B cell (primary cell): ENCODE measurements around the gene TLK2. TPM values are rescaled to one million over a fixed set of nuclear protein-coding genes. Genes with fewer than 3 reads are reported as not detected.

Source experiments
- ATAC-seq: fragments of 200-7000 bp; cut with Tn5 transposase; one replicate; pipeline ENCODE4 v1.10.0; 2021; ENCODE audit warnings: low read depth, mild to moderate bottlenecking, moderate number of reproducible peaks, moderate library complexity
- CTCF ChIA-PET: fragments of 350-600 bp; sonication (Branson Sonifier 250); formaldehyde crosslinking; loops from one replicate; lab custom pipeline; 2021; ENCODE audit warnings: antibody characterized with exemption, inconsistent platforms; lab: Charles Lee
- POLR2A ChIA-PET: fragments of 350-600 bp; sonication (Branson Sonifier 250); formaldehyde crosslinking; loops from one replicate; lab custom pipeline; 2021; ENCODE audit warnings: antibody characterized with exemption; lab: Charles Lee
- DNase-seq: peaks from one replicate; pipeline ENCODE4 v3.0.0; 2013
- H2AFZ ChIP-seq: 2 replicates; pipeline ENCODE4 v1.6.1; 2012; ENCODE audit warnings: mild to moderate bottlenecking, low read depth, low read length; ENCODE audit not compliant: insufficient read depth, poor library complexity, severe bottlenecking
- H3K27ac ChIP-seq, 2 donors: 1 replicate in 1 of 2; 2 replicates in 1 of 2; pipeline ENCODE4 v1.5.1; 2012 to 2013; ENCODE audit warnings: low read length in 2 of 2, mild to moderate bottlenecking in 2 of 2, moderate library complexity in 1 of 2
- H3K27me3 ChIP-seq, 4 experiments: fragments of 200-600 bp in 1 of 4; sonication (generic) in 1 of 4; replicated peaks in 1 of 4; 1 replicate in 2 of 4; 2 replicates in 2 of 4; pipeline versions ENCODE4 v1.6.1 to v1.7.0; 2013 to 2016; ENCODE audit warnings: low read length in 3 of 4, mild to moderate bottlenecking in 2 of 4, mixed read lengths in 1 of 4, moderate library complexity in 1 of 4; ENCODE audit not compliant: insufficient read depth in 4 of 4, control insufficient read depth in 3 of 4; ENCODE audit errors: control extremely low read depth in 1 of 4
- H3K36me3 ChIP-seq, 2 experiments: replicated peaks in 1 of 2; 1 replicate in 1 of 2; 2 replicates in 1 of 2; pipeline versions ENCODE4 v1.6.1 to v1.7.1; 2013; ENCODE audit warnings: low read length in 1 of 2; ENCODE audit not compliant: insufficient read depth in 2 of 2, control insufficient read depth in 1 of 2; ENCODE audit errors: control extremely low read depth in 1 of 2, extremely low read depth in 1 of 2
- H3K4me1 ChIP-seq, 2 donors: fragments of 200-600 bp in 1 of 2; sonication (generic) in 1 of 2; 1 replicate in 1 of 2; 2 replicates in 1 of 2; pipeline versions ENCODE4 v1.5.1 to v1.6.1; 2013 to 2017; ENCODE audit warnings: low read length in 2 of 2; ENCODE audit not compliant: control insufficient read depth in 2 of 2, insufficient read depth in 2 of 2
- H3K4me2 ChIP-seq: replicated peaks from 2 replicates; pipeline ENCODE3; 2012; ENCODE audit warnings: mild to moderate bottlenecking, low read depth, low read length; ENCODE audit not compliant: poor library complexity, severe bottlenecking
- H3K4me3 ChIP-seq, 5 experiments: fragments of 200-600 bp in 1 of 5; sonication (generic) in 1 of 5; 1 replicate in 3 of 5; 2 replicates in 2 of 5; pipeline versions ENCODE4 v1.5.1 to v1.7.0; 2011 to 2016; ENCODE audit warnings: low read length in 4 of 5, mild to moderate bottlenecking in 4 of 5, low read depth in 2 of 5, control low read depth in 1 of 5, moderate library complexity in 1 of 5; ENCODE audit not compliant: insufficient read depth in 1 of 5; ENCODE audit errors: control extremely low read depth in 1 of 5, extremely low read depth in 1 of 5
- H3K79me2 ChIP-seq: fragments of 200-600 bp; sonication (generic); one replicate; pipeline ENCODE4 v1.6.0; 2016; ENCODE audit warnings: low read length; ENCODE audit not compliant: control insufficient read depth, insufficient read depth
- H3K9ac ChIP-seq: fragments of 200-600 bp; sonication (generic); 2 replicates; pipeline ENCODE4 v1.6.1; 2017; ENCODE audit warnings: mild to moderate bottlenecking, low read length, moderate library complexity
- H3K9me3 ChIP-seq, 3 donors: one replicate each; pipeline versions ENCODE4 v1.6.1 to v1.7.1; 2013; ENCODE audit warnings: low read length in 2 of 3; ENCODE audit not compliant: control insufficient read depth in 2 of 3, insufficient read depth in 1 of 3; ENCODE audit errors: control extremely low read depth in 1 of 3
- H4K20me1 ChIP-seq: 2 replicates; pipeline ENCODE4 v1.6.0; 2012; ENCODE audit warnings: mild to moderate bottlenecking, low read length; ENCODE audit not compliant: insufficient read depth, control insufficient read depth, poor library complexity, severe bottlenecking
- H3K27ac Mint-ChIP-seq: one replicate; pipeline ENCODE4 v1.8.0; 2021; ENCODE audit warnings: mixed read lengths
- H3K27me3 Mint-ChIP-seq: one replicate; pipeline ENCODE4 v1.8.0; 2021; ENCODE audit warnings: mixed read lengths
- H3K4me1 Mint-ChIP-seq: one replicate; pipeline ENCODE4 v1.8.0; 2021; ENCODE audit warnings: mixed read lengths
- H3K4me3 Mint-ChIP-seq: one replicate; pipeline ENCODE4 v1.8.0; 2021; ENCODE audit warnings: mixed read lengths
- H3K9me3 Mint-ChIP-seq: one replicate; pipeline ENCODE4 v1.8.0; 2022; ENCODE audit warnings: mixed read lengths; ENCODE audit not compliant: insufficient read depth
- CTCF ChIP-seq: fragments of 200-600 bp; IDR thresholded peaks from one replicate; pipeline ENCODE4 v1.8.0; 2022; ENCODE audit warnings: antibody characterized with exemption, mild to moderate bottlenecking
- EZH2 ChIP-seq: IDR thresholded peaks from 2 replicates; pipeline ENCODE4 v1.6.1; 2012; ENCODE audit warnings: borderline replicate concordance, low read depth, mild to moderate bottlenecking, moderate library complexity, low read length; ENCODE audit not compliant: insufficient read depth, poor library complexity, severe bottlenecking
- WGBS: methylation state at CpG from one replicate; pipeline ENCODE4 v1.1.5; 2013; ENCODE audit warnings: missing lambda C conversion rate; ENCODE audit not compliant: insufficient coverage; 5-methylcytosine and 5-hydroxymethylcytosine counted together
- intact Hi-C: fragments of 100-400 bp; cut with micrococcal nuclease; formaldehyde crosslinking; loops from one replicate; pipeline ENCODE4 v1.10.0; 2022
- polyA plus RNA-seq: library from polyadenylated mRNA; depleted of rRNA; stranded (reverse); fragments of >200 nt; gene quantifications from 2 replicates; pipeline ENCODE4 v1.2.3, GENCODE V29; 2012
- total RNA-seq, 2 donors: library from RNA; stranded (reverse); fragments of 120-200 nt in 1 of 2; gene quantifications; 1 replicate in 1 of 2; 2 replicates in 1 of 2; pipeline versions ENCODE4 v1.2.3 to v1.2.4, GENCODE V29; 2013 to 2022

Gene TLK2
- total and polyA plus RNA-seq, 2 donors (not counting 1 experiment from before 2014, with no cell fraction given) = 36.3 to 75.3 TPM

- H3K4me1 Mint-ChIP-seq = peaks cover 14% of the 10 kb centered on the region
- Histone ChIP-seq H3K27me3 (peaks cover 0 to 34% (median 7%) of the 10 kb centered on the region in 4 experiments), H3K4me1 (peaks cover 16 to 18% of the 10 kb centered on the region in 2 donors), H4K20me1 (no peaks in the 10 kb centered on the region), H3K9ac (peak overlapping the region; percentile 50), H3K4me2 (peak overlapping the region; percentile 86), H3K79me2 (no peaks in the 10 kb centered on the region), H3K27ac (no peak overlapping the region), H2AFZ (peak overlapping the region; percentile 54), H3K9me3 (no peaks in the 10 kb centered on the region), H3K36me3 (no peaks in the 10 kb centered on the region), H3K4me3 (peak overlapping the region in 3 of 5 experiments; percentile 37 to 51 (median 42))
- POLR2A ChIA-PET = no interaction called here
- TF ChIP-seq CTCF (no peak), EZH2 (no peak)
- intact Hi-C loops = no loop called here
- no peaks in the 10 kb centered on the region for H3K9me3 Mint-ChIP-seq
- peak overlapping the region; percentile 80 for H3K4me3 Mint-ChIP-seq
- WGBS = 2% methylated on average over 50 of the region's 61 CpGs
- CTCF ChIA-PET = no interaction called here
- no peak for DNase-seq
- H3K27me3 Mint-ChIP-seq = peaks cover 26% of the 10 kb centered on the region
- no peak for ATAC-seq
- no peak overlapping the region for H3K27ac Mint-ChIP-seq
These were observed 149.4 kb downstream of the TLK2 start for GRCh38 chr17:62627904-62628633.

- CTCF ChIA-PET = no interaction called here
- Mint-ChIP-seq H3K9me3 (no peaks in the 10 kb centered on the region), H3K27me3 (peaks cover 26% of the 10 kb centered on the region), H3K4me3 (peak overlapping the region; percentile 80), H3K4me1 (peaks cover 14% of the 10 kb centered on the region), H3K27ac (no peak overlapping the region)
- Histone ChIP-seq H3K9me3 (no peaks in the 10 kb centered on the region), H3K4me3 (no peak overlapping the region), H3K79me2 (no peaks in the 10 kb centered on the region), H2AFZ (no peak overlapping the region), H3K27ac (no peak overlapping the region), H3K9ac (no peak overlapping the region), H3K27me3 (peaks cover 0 to 34% (median 7%) of the 10 kb centered on the region in 4 experiments), H4K20me1 (no peaks in the 10 kb centered on the region), H3K4me2 (peak overlapping the region; percentile 86), H3K4me1 (peaks cover 16 to 18% of the 10 kb centered on the region in 2 donors), H3K36me3 (no peaks in the 10 kb centered on the region)
- no peak for ATAC-seq
- 70% methylated on average over 14 of the region's 19 CpGs for WGBS
- TF ChIP-seq EZH2 (no peak), CTCF (no peak)
- DNase-seq = no peak
- POLR2A ChIA-PET = no interaction called here
- intact Hi-C loops = no loop called here
These were observed 150.4 kb downstream of the TLK2 start for GRCh38 chr17:62628831-62629555.
